HCT116 (cell line): Measurements from ENCODE around the gene ADA. TPM values are rescaled to one million over a fixed set of nuclear protein-coding genes. Genes with fewer than 3 reads are reported as not detected.

Experiments used
- ATAC-seq: fragments of 200-7000 bp; cut with Tn5 transposase; 2 replicates; pipeline ENCODE4 v1.9.1; 2020; ENCODE audit warnings: mild to moderate bottlenecking, moderate library complexity
- BruUV-seq: library from RNA; stranded (reverse); fragments of 400-500 nt; replicated peaks from 2 replicates; lab custom pipeline; 2021; lab: Mats Ljungman, UMichigan
- CTCF ChIA-PET: fragments of 300-600 bp; sonication (Branson Sonifier 250); formaldehyde crosslinking; loops from one replicate; lab custom pipeline; 2021; ENCODE audit warnings: antibody characterized with exemption; lab: Charles Lee
- POLR2A ChIA-PET: fragments of 300-600, 350-600 bp; sonication (Branson Sonifier 250); formaldehyde crosslinking; loops from one replicate; lab custom pipeline; 2021; ENCODE audit warnings: antibody characterized with exemption; lab: Charles Lee
- RAD21 ChIA-PET, 2 experiments: fragments of 300-600 bp; sonication (Branson Sonifier 250); formaldehyde crosslinking; loops; one replicate each; lab custom pipeline; 2023; ENCODE audit warnings: low total read pairs in 2 of 2; ENCODE audit not compliant: uncharacterized antibody in 2 of 2, unreplicated experiment in 2 of 2, low non-redundant PET in 1 of 2; lab: Charles Lee
- DNase-seq: peaks from one replicate; pipeline ENCODE4 v3.0.0-alpha.2; 2010; ENCODE audit warnings: low read depth, low spot score
- H2AFZ ChIP-seq: fragments of 200-600 bp; shearing (Covaris generic), sonication (generic); 2 replicates; pipeline ENCODE4 v1.6.1; 2017; ENCODE audit warnings: low read depth, mixed run types, mixed read lengths, antibody characterized with exemption, low read length; ENCODE audit not compliant: poor library complexity, severe bottlenecking
- H3K27ac ChIP-seq: 2 replicates; pipeline ENCODE4 v1.5.1; 2012; ENCODE audit warnings: low read depth, low read length
- H3K27me3 ChIP-seq: fragments of 200-600 bp; sonication (generic); 2 replicates; pipeline ENCODE4 v1.6.1; 2016; ENCODE audit warnings: mixed run types, low read length, mixed read lengths; ENCODE audit not compliant: insufficient read depth
- H3K36me3 ChIP-seq, 2 experiments: fragments of 200-500 bp in 1 of 2; fragments of 200-600 bp in 1 of 2; sonication (Bioruptor generic) in 1 of 2; sonication (generic) in 1 of 2; 2 replicates each; pipeline versions ENCODE4 v1.5.1 to v1.6.1; 2014 to 2016; ENCODE audit warnings: low read length in 2 of 2, inconsistent platforms in 1 of 2, mixed read lengths in 1 of 2, mixed run types in 1 of 2; ENCODE audit not compliant: insufficient read depth in 2 of 2, control insufficient read depth in 1 of 2
- H3K4me1 ChIP-seq, 2 experiments: fragments of 200-600 bp in 1 of 2; sonication (generic) in 1 of 2; 2 replicates each; pipeline versions ENCODE4 v1.5.1 to v1.6.1; 2012 to 2017; ENCODE audit warnings: low read length in 2 of 2, inconsistent platforms in 1 of 2, mild to moderate bottlenecking in 1 of 2, mixed read lengths in 1 of 2, mixed run types in 1 of 2, moderate library complexity in 1 of 2; ENCODE audit not compliant: insufficient read depth in 2 of 2, control insufficient read depth in 1 of 2
- H3K4me2 ChIP-seq: fragments of 200-600 bp; sonication (generic); 2 replicates; pipeline ENCODE4 v1.6.1; 2017; ENCODE audit warnings: mixed run types, low read length, mixed read lengths
- H3K4me3 ChIP-seq, 2 experiments: fragments of 200-600 bp in 1 of 2; sonication (generic) in 1 of 2; replicated peaks in 1 of 2; 2 replicates each; pipeline ENCODE4 v1.5.1; 2011 to 2016; ENCODE audit warnings: low read length in 2 of 2, control low read depth in 1 of 2, low read depth in 1 of 2, mild to moderate bottlenecking in 1 of 2, mixed read lengths in 1 of 2, mixed run types in 1 of 2
- H3K79me2 ChIP-seq: fragments of 200-600 bp; sonication (generic); 2 replicates; pipeline ENCODE4 v1.6.1; 2017; ENCODE audit warnings: mild to moderate bottlenecking, mixed run types, low read length, moderate library complexity, mixed read lengths; ENCODE audit not compliant: insufficient read depth
- H3K9ac ChIP-seq: fragments of 200-600 bp; sonication (generic); 2 replicates; pipeline ENCODE4 v1.6.1; 2016; ENCODE audit warnings: low read length, mixed read lengths
- H3K9me2 ChIP-seq: fragments of 200-600 bp; sonication (generic), shearing (Covaris generic); 2 replicates; pipeline ENCODE4 v1.6.1; 2017; ENCODE audit warnings: mixed run types, mild to moderate bottlenecking, moderate library complexity; ENCODE audit not compliant: insufficient read depth
- H3K9me3 ChIP-seq, 2 experiments: fragments of 200-500 bp in 1 of 2; fragments of 200-600 bp in 1 of 2; sonication (Bioruptor generic) in 1 of 2; sonication (generic) in 1 of 2; 2 replicates each; pipeline ENCODE4 v1.6.1; 2014 to 2017; ENCODE audit warnings: low read length in 2 of 2, mixed read lengths in 2 of 2, inconsistent platforms in 1 of 2, low read depth in 1 of 2, mild to moderate bottlenecking in 1 of 2, mixed run types in 1 of 2, moderate library complexity in 1 of 2; ENCODE audit not compliant: control insufficient read depth in 1 of 2, insufficient read depth in 1 of 2
- H4K20me1 ChIP-seq: fragments of 200-600 bp; sonication (generic), shearing (Covaris generic); 2 replicates; pipeline ENCODE4 v1.6.1; 2017; ENCODE audit warnings: mixed run types, mild to moderate bottlenecking, moderate library complexity; ENCODE audit not compliant: insufficient read depth
- CBX3 ChIP-seq: IDR thresholded peaks from 2 replicates; pipeline ENCODE4 v1.6.1; 2012; ENCODE audit warnings: low read depth
- CEBPB ChIP-seq: IDR thresholded peaks from 2 replicates; pipeline ENCODE4 v1.6.1; 2012; ENCODE audit warnings: low read depth
- EGR1 ChIP-seq: IDR thresholded peaks from 2 replicates; pipeline ENCODE4 v1.6.1; 2012; ENCODE audit warnings: low read depth
- EZH2phosphoT487 ChIP-seq: fragments of 200-600 bp; IDR thresholded peaks from 2 replicates; pipeline ENCODE4 v1.6.1; 2018; ENCODE audit warnings: antibody characterized with exemption, borderline replicate concordance
- FOSL1 ChIP-seq: IDR thresholded peaks from 2 replicates; pipeline ENCODE4 v1.6.1; 2012; ENCODE audit warnings: low read depth
- JUND ChIP-seq: IDR thresholded peaks from 2 replicates; pipeline ENCODE4 v1.6.1; 2012
- POLR2A ChIP-seq: IDR thresholded peaks from 2 replicates; pipeline ENCODE4 v1.7.0; 2011; ENCODE audit warnings: borderline replicate concordance; ENCODE audit not compliant: insufficient read depth, insufficient read length; ENCODE audit errors: extremely low read depth
- POLR2AphosphoS5 ChIP-seq: IDR thresholded peaks from 2 replicates; pipeline ENCODE4 v1.6.1; 2011; ENCODE audit warnings: mild to moderate bottlenecking, low read depth, low read length, moderate library complexity
- RAD21 ChIP-seq: IDR thresholded peaks from 2 replicates; pipeline ENCODE4 v1.6.1; 2012; ENCODE audit warnings: low read depth, mild to moderate bottlenecking
- REST ChIP-seq: IDR thresholded peaks from 2 replicates; pipeline ENCODE4 v1.6.1; 2012; ENCODE audit warnings: low read depth
- SP1 ChIP-seq: IDR thresholded peaks from 2 replicates; pipeline ENCODE4 v1.6.1; 2012; ENCODE audit warnings: low read depth
- TCF7L2 ChIP-seq: IDR thresholded peaks from 2 replicates; pipeline ENCODE4 v1.7.0; 2011; ENCODE audit warnings: borderline replicate concordance, inconsistent platforms; ENCODE audit not compliant: insufficient read depth, insufficient read length; ENCODE audit errors: extremely low read depth
- ZBTB33 ChIP-seq: IDR thresholded peaks from 2 replicates; pipeline ENCODE4 v1.6.1; 2011; ENCODE audit warnings: mild to moderate bottlenecking, low read length, moderate library complexity; ENCODE audit not compliant: insufficient replicate concordance; ENCODE audit errors: extremely low read depth
- ZFX ChIP-seq: fragments of 450-650 bp; IDR thresholded peaks from 2 replicates; pipeline ENCODE4 v1.6.1; 2017
- ZNF274 ChIP-seq: fragments of 200-500 bp; sonication (Bioruptor generic); IDR thresholded peaks from 2 replicates; pipeline ENCODE4 v1.6.1; 2014; ENCODE audit warnings: mild to moderate bottlenecking, low read depth, low read length, inconsistent platforms
- intact Hi-C: fragments of 100-400 bp; cut with micrococcal nuclease; formaldehyde crosslinking; loops from 2 replicates; pipeline ENCODE4 v1.10.0; 2022
- total RNA-seq: library from RNA; stranded (reverse); gene quantifications from one replicate; pipeline ENCODE4 v1.2.1, GENCODE V29; 2021; ENCODE audit not compliant: unreplicated experiment

The ADA gene
- total RNA-seq, 1 experiment from 2014 or later: 25.9 TPM

GRCh38 chr20:44609006-44609515, 42.4 kb downstream of the ADA start (continued):
- TF ChIP-seq REST: no peak
- TF ChIP-seq JUND: no peak
- no peak for TF ChIP-seq POLR2AphosphoS5
- no peak for TF ChIP-seq FOSL1

GRCh38 chr20:44606725-44607441, 44.6 kb downstream of the ADA start:
- ChIA-PET POLR2A (no interaction called here), CTCF (no interaction called here), RAD21 (no interaction called here)
- Histone ChIP-seq H3K27me3 (no peaks in the 10 kb centered on the region), H2AFZ (no peak overlapping the region), H3K9me3 (no peaks in the 10 kb centered on the region), H3K4me1 (peaks cover 5 to 13% of the 10 kb centered on the region in 2 experiments), H3K27ac (no peak overlapping the region), H3K9ac (no peak overlapping the region), H3K36me3 (no peaks in the 10 kb centered on the region), H3K9me2 (no peaks in the 10 kb centered on the region), H3K4me3 (no peak overlapping the region), H4K20me1 (no peaks in the 10 kb centered on the region), H3K4me2 (no peak overlapping the region), H3K79me2 (no peaks in the 10 kb centered on the region)
- BruUV-seq: no TSS peak
- intact Hi-C loops: no loop called here
- ATAC-seq (no peak), DNase-seq (no peak)
- no peak for TF ChIP-seq EZH2phosphoT487
- TF ChIP-seq CEBPB: no peak
- TF ChIP-seq FOSL1: no peak
- TF ChIP-seq ZNF274: no peak
- no peak for TF ChIP-seq EGR1
- no peak for TF ChIP-seq JUND
- no peak for TF ChIP-seq CBX3
- TF ChIP-seq POLR2A: no peak
- no peak for TF ChIP-seq SP1
- TF ChIP-seq RAD21: no peak
- TF ChIP-seq ZBTB33: no peak
- TF ChIP-seq ZFX: no peak
- no peak for TF ChIP-seq TCF7L2
